ENCODE results near the gene ATP1A2. TPM values are rescaled to one million over a fixed set of nuclear protein-coding genes. Genes with fewer than 3 reads are reported as not detected.
A peak's percentile ranks its signal among the peaks of the same experiment; 100 is the strongest.
"Not testable (repeated sequence)": the region's sequence is repeated elsewhere in the genome, so short reads cannot be mapped to it uniquely, and the experiment has no call there.

Gene ATP1A2
- total RNA-seq, 3 donors from 2014 or later: not detected

- ATAC-seq (peak; percentile 15 to 20), DNase-seq (peak; percentile 70)
- Mint-ChIP-seq H3K4me3 (no peak overlapping the region), H3K9me3 (no peaks in the 10 kb centered on the region), H3K4me1 (ENCODE audit: low read depth) (peaks cover 49% of the 10 kb centered on the region), H3K36me3 (ENCODE audit: insufficient read depth) (no peaks in the 10 kb centered on the region), H3K27me3 (ENCODE audit: low read depth) (no peaks in the 10 kb centered on the region)
These were observed 14.4 kb upstream of the ATP1A2 start for GRCh38 chr1:160101037-160101716.

GRCh38 chr1:160101717-160102522, 13.6 kb upstream of the ATP1A2 start:
- peaks cover 42% of the 10 kb centered on the region for H3K4me1 Mint-ChIP-seq (ENCODE audit: low read depth)
- no peaks in the 10 kb centered on the region for H3K27me3 Mint-ChIP-seq (ENCODE audit: low read depth)
- H3K4me3 Mint-ChIP-seq: no peak overlapping the region
- no peaks in the 10 kb centered on the region for H3K9me3 Mint-ChIP-seq
- H3K36me3 Mint-ChIP-seq (ENCODE audit: insufficient read depth): no peaks in the 10 kb centered on the region
- DNase-seq (no peak), ATAC-seq (no peak)

GRCh38 chr1:160103658-160104408, 11.7 kb upstream of the ATP1A2 start:
- DNase-seq (no peak), ATAC-seq (no peak)
- Mint-ChIP-seq H3K36me3 (ENCODE audit: insufficient read depth) (no peaks in the 10 kb centered on the region), H3K4me3 (no peak overlapping the region), H3K9me3 (no peaks in the 10 kb centered on the region), H3K27me3 (ENCODE audit: low read depth) (no peaks in the 10 kb centered on the region), H3K4me1 (ENCODE audit: low read depth) (peaks cover 31% of the 10 kb centered on the region)

GRCh38 chr1:160104486-160104885, 11.1 kb upstream of the ATP1A2 start:
- Mint-ChIP-seq H3K4me3 (no peak overlapping the region), H3K36me3 (ENCODE audit: insufficient read depth) (no peaks in the 10 kb centered on the region), H3K27me3 (ENCODE audit: low read depth) (no peaks in the 10 kb centered on the region), H3K4me1 (ENCODE audit: low read depth) (peaks cover 26% of the 10 kb centered on the region), H3K9me3 (no peaks in the 10 kb centered on the region)
- DNase-seq (no peak), ATAC-seq (no peak)

- DNase-seq (no peak), ATAC-seq (no peak)
- no peaks in the 10 kb centered on the region for H3K27me3 Mint-ChIP-seq (ENCODE audit: low read depth)
- H3K4me3 Mint-ChIP-seq: no peak overlapping the region
- no peaks in the 10 kb centered on the region for H3K36me3 Mint-ChIP-seq (ENCODE audit: insufficient read depth)
- peaks cover 21% of the 10 kb centered on the region for H3K4me1 Mint-ChIP-seq (ENCODE audit: low read depth)
- H3K9me3 Mint-ChIP-seq: no peaks in the 10 kb centered on the region
These were observed 10.4 kb upstream of the ATP1A2 start for GRCh38 chr1:160105155-160105554.

- DNase-seq: no peak
- ATAC-seq: no peak
- Mint-ChIP-seq H3K36me3 (ENCODE audit: insufficient read depth) (no peaks in the 10 kb centered on the region), H3K9me3 (no peaks in the 10 kb centered on the region), H3K4me3 (no peak overlapping the region), H3K4me1 (ENCODE audit: low read depth) (peaks cover 2% of the 10 kb centered on the region), H3K27me3 (ENCODE audit: low read depth) (peaks cover 11% of the 10 kb centered on the region)
These were observed 8.0 kb upstream of the ATP1A2 start for GRCh38 chr1:160107512-160107911.

GRCh38 chr1:160108888-160109662, 6.5 kb upstream of the ATP1A2 start:
- peak; percentile 58 to 65 for ATAC-seq

GRCh38 chr1:160109686-160110085, 5.9 kb upstream of the ATP1A2 start:
- no peaks in the 10 kb centered on the region for H3K4me1 Mint-ChIP-seq (ENCODE audit: low read depth)
- H3K9me3 Mint-ChIP-seq: no peaks in the 10 kb centered on the region
- DNase-seq: no peak
- ATAC-seq: no peak
- peaks cover 16% of the 10 kb centered on the region for H3K27me3 Mint-ChIP-seq (ENCODE audit: low read depth)
- no peak overlapping the region for H3K4me3 Mint-ChIP-seq
- H3K36me3 Mint-ChIP-seq (ENCODE audit: insufficient read depth): no peaks in the 10 kb centered on the region

More at GRCh38 chr1:160108888-160109662, 6.5 kb upstream of the ATP1A2 start:
- peaks cover 14% of the 10 kb centered on the region for H3K27me3 Mint-ChIP-seq (ENCODE audit: low read depth)
- no peaks in the 10 kb centered on the region for H3K36me3 Mint-ChIP-seq (ENCODE audit: insufficient read depth)
- H3K9me3 Mint-ChIP-seq: no peaks in the 10 kb centered on the region
- no peak overlapping the region for H3K4me3 Mint-ChIP-seq
- no peaks in the 10 kb centered on the region for H3K4me1 Mint-ChIP-seq (ENCODE audit: low read depth)
- DNase-seq: peak; percentile 19

GRCh38 chr1:160111462-160111861, 4.1 kb upstream of the ATP1A2 start:
- peaks cover 25% of the 10 kb centered on the region for H3K27me3 Mint-ChIP-seq (ENCODE audit: low read depth)
- ATAC-seq; H3K9me3 Mint-ChIP-seq; H3K4me3 Mint-ChIP-seq; H3K36me3 Mint-ChIP-seq (ENCODE audit: insufficient read depth); H3K4me1 Mint-ChIP-seq (ENCODE audit: low read depth); DNase-seq: not testable (repeated sequence)

- Mint-ChIP-seq H3K9me3 (no peaks in the 10 kb centered on the region), H3K4me1 (ENCODE audit: low read depth) (no peaks in the 10 kb centered on the region), H3K27me3 (ENCODE audit: low read depth) (peaks cover 31% of the 10 kb centered on the region), H3K36me3 (ENCODE audit: insufficient read depth) (no peaks in the 10 kb centered on the region), H3K4me3 (no peak overlapping the region)
- no peak for DNase-seq
- ATAC-seq: no peak
These were observed 3.2 kb upstream of the ATP1A2 start for GRCh38 chr1:160112357-160112756.

GRCh38 chr1:160113407-160113806, 2.2 kb upstream of the ATP1A2 start:
- Mint-ChIP-seq H3K9me3 (no peaks in the 10 kb centered on the region), H3K27me3 (ENCODE audit: low read depth) (peaks cover 31% of the 10 kb centered on the region), H3K4me3 (no peak overlapping the region), H3K4me1 (ENCODE audit: low read depth) (no peaks in the 10 kb centered on the region), H3K36me3 (ENCODE audit: insufficient read depth) (no peaks in the 10 kb centered on the region)
- DNase-seq (no peak), ATAC-seq (no peak)

GRCh38 chr1:160114085-160114484, 1.5 kb upstream of the ATP1A2 start:
- no peaks in the 10 kb centered on the region for H3K36me3 Mint-ChIP-seq (ENCODE audit: insufficient read depth)
- DNase-seq: no peak
- peaks cover 31% of the 10 kb centered on the region for H3K27me3 Mint-ChIP-seq (ENCODE audit: low read depth)
- H3K9me3 Mint-ChIP-seq: no peaks in the 10 kb centered on the region
- H3K4me1 Mint-ChIP-seq (ENCODE audit: low read depth): no peaks in the 10 kb centered on the region
- no peak overlapping the region for H3K4me3 Mint-ChIP-seq
- ATAC-seq: no peak

- DNase-seq (no peak), ATAC-seq (no peak)
- Mint-ChIP-seq H3K36me3 (ENCODE audit: insufficient read depth) (no peaks in the 10 kb centered on the region), H3K27me3 (ENCODE audit: low read depth) (peaks cover 22% of the 10 kb centered on the region), H3K4me1 (ENCODE audit: low read depth) (no peaks in the 10 kb centered on the region), H3K9me3 (no peaks in the 10 kb centered on the region), H3K4me3 (no peak overlapping the region)
These were observed 956 bp downstream of the ATP1A2 start for GRCh38 chr1:160116283-160117147.

Measured in activated T-cell treated with anti-CD3 and anti-CD28 coated beads, Interleukin-2, amount 50 U/mL, for 4 hours (primary cell).